ENCODE data around the gene AHDC1.

DNA sequence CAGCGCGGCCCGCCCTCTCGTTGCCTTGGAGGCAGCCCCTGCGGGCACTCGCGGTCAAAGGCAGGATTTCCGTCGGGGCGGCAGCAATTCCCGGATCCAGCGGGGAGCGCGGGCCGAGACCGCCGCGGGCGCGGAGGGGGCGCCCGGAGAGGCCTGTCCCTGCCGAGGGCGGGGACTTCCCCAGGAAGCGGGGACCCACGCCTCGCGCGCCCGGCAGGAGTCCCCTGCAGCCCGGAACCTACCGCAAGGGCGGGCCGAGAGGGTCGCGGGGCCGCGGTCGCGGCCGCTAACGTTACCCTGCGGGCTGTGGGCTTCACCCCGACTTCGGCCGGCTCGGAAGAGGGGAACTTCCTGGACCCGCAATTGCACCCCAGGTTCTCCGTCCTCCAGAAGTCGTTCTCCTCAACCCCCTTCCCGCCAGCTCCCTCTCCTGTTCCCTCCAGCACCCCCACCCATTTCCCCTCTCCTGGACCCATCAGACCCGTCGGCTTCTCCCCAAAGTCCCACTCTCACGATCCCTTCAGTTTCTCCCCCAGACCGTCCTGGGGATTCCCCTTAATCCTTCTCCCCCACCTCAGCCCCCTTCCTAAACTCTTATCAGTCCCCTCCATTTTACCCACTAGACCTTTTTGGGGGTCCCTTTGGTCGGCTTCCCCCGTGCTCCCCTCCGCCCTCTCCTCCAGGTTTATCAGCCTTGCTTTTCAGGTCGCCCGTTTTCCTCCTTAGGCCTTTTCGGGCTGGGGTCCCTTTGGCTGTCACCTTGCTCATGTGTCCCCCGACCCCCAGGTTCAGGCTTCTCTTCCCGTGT lies 30.4 kb upstream of the AHDC1 start:
- TF ChIP-seq CTCF (IDR thresholded peaks at IDR 0.05) (no peak), EP300 (IDR thresholded peaks at IDR 0.05) (no peak)

Data from ovary (tissue), 3 donors.